GM18526 (cell line): ENCODE results near the gene OSMR.

Experiments used
- POLR2A ChIP-seq: IDR thresholded peaks from 3 replicates; pipeline ENCODE4 v1.6.1; 2011; ENCODE audit not compliant: insufficient read length; ENCODE audit errors: extremely low read depth

OSMR gene

GRCh38 chr5:38816083-38817030, 29.5 kb upstream of the OSMR start:
- TF ChIP-seq POLR2A, result no peak

GRCh38 chr5:38821679-38822078, 24.1 kb upstream of the OSMR start:
- no peak for TF ChIP-seq POLR2A

- TF ChIP-seq POLR2A, result no peak
Observed at GRCh38 chr5:38823503-38823902, 22.3 kb upstream of the OSMR start.

GRCh38 chr5:38824821-38825220, 21.0 kb upstream of the OSMR start:
- no peak for TF ChIP-seq POLR2A

GRCh38 chr5:38825494-38825893, 20.3 kb upstream of the OSMR start:
- TF ChIP-seq POLR2A, result no peak

- no peak for TF ChIP-seq POLR2A
Observed at GRCh38 chr5:38827525-38827924, 18.3 kb upstream of the OSMR start.

- no peak for TF ChIP-seq POLR2A
Observed at GRCh38 chr5:38830521-38831051, 15.2 kb upstream of the OSMR start.

- TF ChIP-seq POLR2A, result no peak
Observed at GRCh38 chr5:38831117-38831516, 14.7 kb upstream of the OSMR start.

- no peak for TF ChIP-seq POLR2A
Observed at GRCh38 chr5:38831909-38832308, 13.9 kb upstream of the OSMR start.

- TF ChIP-seq POLR2A, result no peak
Observed at GRCh38 chr5:38832810-38833209, 13.0 kb upstream of the OSMR start.

GRCh38 chr5:38835887-38836286, 9.9 kb upstream of the OSMR start:
- no peak for TF ChIP-seq POLR2A

- no peak for TF ChIP-seq POLR2A
Observed at GRCh38 chr5:38837416-38837815, 8.4 kb upstream of the OSMR start.

- no peak for TF ChIP-seq POLR2A
Observed at GRCh38 chr5:38837932-38838331, 7.9 kb upstream of the OSMR start.

- no peak for TF ChIP-seq POLR2A
Observed at GRCh38 chr5:38843665-38844064, 2.1 kb upstream of the OSMR start.

GRCh38 chr5:38846379-38847011, 683 bp downstream of the OSMR start:
- TF ChIP-seq POLR2A, result no peak
